ENCODE measurements around the gene PMEPA1. TPM values are rescaled to one million over a fixed set of nuclear protein-coding genes. Genes with fewer than 3 reads are reported as not detected.

PMEPA1 gene
- total and polyA plus RNA-seq, 2 experiments from 2014 or later, result 8.8 to 10.9 TPM

DNA sequence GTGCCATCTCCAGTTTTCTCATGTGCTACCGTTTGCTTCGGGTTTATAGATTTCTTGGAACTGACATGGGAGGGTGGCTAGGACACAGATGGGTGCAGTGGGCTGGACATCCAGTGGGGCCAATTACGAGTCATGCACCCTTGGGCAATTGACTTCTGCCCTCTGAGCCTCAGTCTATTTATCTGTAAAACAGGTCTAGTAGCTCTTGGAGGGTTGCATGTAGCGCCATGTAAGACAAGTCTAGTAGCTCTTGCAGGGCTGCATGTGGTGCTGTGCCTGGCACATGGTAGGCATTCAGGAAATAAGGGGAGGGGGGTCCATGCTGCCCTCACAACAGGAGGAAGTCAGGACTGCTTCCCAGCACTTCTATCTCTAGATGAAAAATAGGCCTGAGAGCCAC lies 15.3 kb downstream of the PMEPA1 start:
- TF ChIP-seq, protein P1, sequence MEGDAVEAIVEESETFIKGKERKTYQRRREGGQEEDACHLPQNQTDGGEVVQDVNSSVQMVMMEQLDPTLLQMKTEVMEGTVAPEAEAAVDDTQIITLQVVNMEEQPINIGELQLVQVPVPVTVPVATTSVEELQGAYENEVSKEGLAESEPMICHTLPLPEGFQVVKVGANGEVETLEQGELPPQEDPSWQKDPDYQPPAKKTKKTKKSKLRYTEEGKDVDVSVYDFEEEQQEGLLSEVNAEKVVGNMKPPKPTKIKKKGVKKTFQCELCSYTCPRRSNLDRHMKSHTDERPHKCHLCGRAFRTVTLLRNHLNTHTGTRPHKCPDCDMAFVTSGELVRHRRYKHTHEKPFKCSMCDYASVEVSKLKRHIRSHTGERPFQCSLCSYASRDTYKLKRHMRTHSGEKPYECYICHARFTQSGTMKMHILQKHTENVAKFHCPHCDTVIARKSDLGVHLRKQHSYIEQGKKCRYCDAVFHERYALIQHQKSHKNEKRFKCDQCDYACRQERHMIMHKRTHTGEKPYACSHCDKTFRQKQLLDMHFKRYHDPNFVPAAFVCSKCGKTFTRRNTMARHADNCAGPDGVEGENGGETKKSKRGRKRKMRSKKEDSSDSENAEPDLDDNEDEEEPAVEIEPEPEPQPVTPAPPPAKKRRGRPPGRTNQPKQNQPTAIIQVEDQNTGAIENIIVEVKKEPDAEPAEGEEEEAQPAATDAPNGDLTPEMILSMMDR (IDR thresholded peaks at IDR 0.05; ENCODE audit: low read depth, low read length), result no peak
- no peak overlapping the region for H3K27ac ChIP-seq
- no peak for DNase-seq (ENCODE audit: low read depth in 1 of 2, low spot score in 1 of 2)
- H3K27me3 ChIP-seq, result peaks cover 2% of the 10 kb centered on the region
- no peaks in the 10 kb centered on the region for H3K4me1 ChIP-seq (ENCODE audit: low read depth)
- no peak overlapping the region for H3K4me3 ChIP-seq
- no peaks in the 10 kb centered on the region for H3K9me3 ChIP-seq (ENCODE audit: low read depth)
- no peaks in the 10 kb centered on the region for H3K36me3 ChIP-seq

DNA sequence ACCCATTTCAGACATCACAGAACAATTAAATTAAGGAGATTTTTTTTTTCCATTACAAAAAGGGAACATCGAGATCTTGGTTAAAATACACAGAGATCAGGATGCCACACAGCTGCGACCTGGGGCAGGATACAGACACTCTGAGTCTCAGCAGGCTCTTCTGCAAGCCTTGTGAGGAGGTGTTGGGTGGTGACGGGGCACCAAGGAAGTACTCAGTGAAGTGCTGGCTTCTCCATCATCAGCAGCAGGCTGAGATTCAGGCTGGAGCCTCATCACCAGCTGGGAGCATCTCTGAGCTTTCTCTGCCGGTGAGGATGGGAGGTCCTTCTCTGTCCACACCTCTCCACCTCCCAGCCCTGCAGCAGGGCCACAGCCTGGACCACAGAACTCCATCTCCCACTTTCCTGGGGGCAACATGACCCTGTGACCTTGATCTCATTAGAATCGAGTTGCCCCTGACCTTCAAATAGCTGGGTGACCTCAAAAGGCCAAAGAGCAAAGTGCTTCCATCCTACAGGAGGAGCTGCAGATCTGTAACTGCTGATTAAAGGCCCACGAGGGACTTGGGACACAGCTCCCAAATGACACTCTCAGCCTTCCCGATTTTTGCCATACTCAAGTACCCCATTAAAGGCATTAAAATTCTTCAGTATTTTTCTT lies 16.0 kb downstream of the PMEPA1 start:
- no peak for DNase-seq (ENCODE audit: low read depth in 1 of 2, low spot score in 1 of 2)
- Histone ChIP-seq H3K36me3 (no peaks in the 10 kb centered on the region), H3K9me3 (ENCODE audit: low read depth) (no peaks in the 10 kb centered on the region), H3K4me1 (ENCODE audit: low read depth) (no peaks in the 10 kb centered on the region), H3K27ac (no peak overlapping the region), H3K27me3 (peaks cover 2% of the 10 kb centered on the region), H3K4me3 (no peak overlapping the region)
- TF ChIP-seq, protein P1 (IDR thresholded peaks at IDR 0.05; ENCODE audit: low read depth, low read length), result no peak

DNA sequence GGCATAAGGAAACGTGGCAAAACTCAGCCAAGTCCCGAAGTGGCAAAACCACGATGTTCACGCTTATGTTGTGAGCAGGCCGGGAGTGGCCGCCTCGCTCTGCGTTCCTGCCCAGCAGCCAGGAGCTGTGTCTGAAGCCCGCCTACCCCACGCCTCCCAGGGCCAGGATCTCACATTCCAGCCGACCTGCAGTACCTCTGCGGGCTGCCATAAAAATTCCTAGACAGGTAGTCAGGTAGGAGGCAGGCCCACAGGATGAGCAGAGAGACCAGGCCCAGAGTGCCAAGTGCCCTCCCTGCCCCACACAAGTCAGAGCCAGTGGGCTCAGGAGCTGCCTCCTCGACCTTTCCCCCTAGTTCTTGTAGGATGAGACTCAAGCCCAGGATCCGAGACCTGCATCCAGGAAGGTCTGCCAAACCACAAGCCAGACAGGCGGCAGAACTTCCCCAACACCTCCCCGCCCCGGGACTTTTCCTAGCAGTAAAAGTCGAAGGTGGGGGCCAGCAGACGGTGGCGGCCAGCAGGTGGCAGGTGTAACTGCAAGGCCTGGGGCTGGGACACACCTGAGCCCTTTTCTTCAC lies 16.7 kb downstream of the PMEPA1 start:
- H3K36me3 ChIP-seq, result no peaks in the 10 kb centered on the region
- no peaks in the 10 kb centered on the region for H3K9me3 ChIP-seq (ENCODE audit: low read depth)
- no peak overlapping the region for H3K27ac ChIP-seq
- TF ChIP-seq, protein P1 (IDR thresholded peaks at IDR 0.05; ENCODE audit: low read depth, low read length), result no peak
- H3K4me1 ChIP-seq (ENCODE audit: low read depth), result no peaks in the 10 kb centered on the region
- no peak overlapping the region for H3K4me3 ChIP-seq
- DNase-seq (ENCODE audit: low read depth in 1 of 2, low spot score in 1 of 2), result no peak
- H3K27me3 ChIP-seq, result peaks cover 2% of the 10 kb centered on the region

DNA sequence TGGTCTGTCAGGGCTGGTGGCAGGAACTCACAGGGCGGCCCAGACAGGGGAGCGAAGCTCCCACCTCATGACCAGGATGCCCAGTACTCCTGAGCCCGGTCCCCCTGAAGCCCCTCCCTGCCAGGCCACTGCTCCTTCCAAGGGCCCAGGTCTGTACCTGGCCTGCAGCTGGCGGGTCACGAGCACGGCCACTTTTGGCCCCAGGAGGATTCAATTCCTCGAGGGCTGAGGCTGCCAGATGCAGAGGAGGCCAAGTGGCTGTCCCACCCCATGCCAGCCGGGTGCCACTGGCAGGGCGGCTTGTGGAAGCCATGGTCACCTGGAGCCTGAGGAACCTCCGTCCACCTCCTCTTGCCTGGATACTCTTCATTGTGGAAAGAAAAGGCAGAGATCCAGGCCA lies 17.4 kb downstream of the PMEPA1 start:
- DNase-seq (ENCODE audit: low read depth in 1 of 2, low spot score in 1 of 2), result no peak
- Histone ChIP-seq H3K9me3 (ENCODE audit: low read depth) (no peaks in the 10 kb centered on the region), H3K27ac (no peak overlapping the region), H3K4me1 (ENCODE audit: low read depth) (no peaks in the 10 kb centered on the region), H3K36me3 (no peaks in the 10 kb centered on the region), H3K27me3 (peaks cover 2% of the 10 kb centered on the region), H3K4me3 (no peak overlapping the region)
- TF ChIP-seq, protein P1 (IDR thresholded peaks at IDR 0.05; ENCODE audit: low read depth, low read length), result no peak

DNA sequence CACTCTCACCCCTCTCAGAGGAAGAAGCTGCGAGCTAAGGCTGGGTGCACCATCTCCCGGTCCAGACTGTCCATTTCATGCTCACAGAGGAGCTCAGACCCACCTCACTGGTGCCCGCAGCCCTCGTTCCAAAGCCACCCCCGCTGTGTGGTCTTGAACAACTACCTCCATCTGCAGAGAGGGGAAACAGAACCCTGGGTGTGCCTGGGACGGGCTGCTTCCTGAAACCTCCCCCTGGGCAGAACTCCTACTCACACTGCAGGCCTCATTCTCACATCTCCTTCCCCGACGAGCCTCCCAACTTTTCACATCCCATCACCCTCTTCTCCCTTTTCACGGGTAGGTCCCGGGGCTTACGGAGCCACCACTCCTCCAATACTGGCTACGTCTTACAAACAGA lies 18.1 kb downstream of the PMEPA1 start:
- Histone ChIP-seq H3K27ac (no peak overlapping the region), H3K27me3 (peaks cover 2% of the 10 kb centered on the region), H3K36me3 (no peaks in the 10 kb centered on the region), H3K4me1 (ENCODE audit: low read depth) (no peaks in the 10 kb centered on the region), H3K4me3 (no peak overlapping the region), H3K9me3 (ENCODE audit: low read depth) (no peaks in the 10 kb centered on the region)
- TF ChIP-seq, protein P1 (IDR thresholded peaks at IDR 0.05; ENCODE audit: low read depth, low read length), result no peak
- no peak for DNase-seq (ENCODE audit: low read depth in 1 of 2, low spot score in 1 of 2)
